Neural cell (in vitro differentiated cells): ENCODE results near the gene PIM3. TPM values are rescaled to one million over a fixed set of nuclear protein-coding genes. Genes with fewer than 3 reads are reported as not detected.

ENCODE experiments used
- H2AFZ ChIP-seq: fragments of 200-600, 300-800 bp; sonication (generic), shearing (Covaris generic); 2 replicates; pipeline ENCODE4 v1.6.0; 2014; ENCODE audit warnings: low read depth, mild to moderate bottlenecking, antibody characterized with exemption, low read length, moderate library complexity
- H3F3A ChIP-seq: fragments of 200-600 bp; shearing (Covaris generic); 2 replicates; pipeline ENCODE4 v1.6.1; 2016; ENCODE audit warnings: mild to moderate bottlenecking, moderate library complexity, mixed read lengths, antibody characterized with exemption, low read length; ENCODE audit not compliant: insufficient read depth, poor library complexity, severe bottlenecking
- H3K27ac ChIP-seq: fragments of 200-600, 300-800 bp; sonication (generic), shearing (Covaris generic); 2 replicates; pipeline ENCODE4 v1.5.1; 2014; ENCODE audit warnings: mild to moderate bottlenecking, low read length, moderate library complexity
- H3K27me3 ChIP-seq: fragments of 300-800, 200-600 bp; sonication (generic), shearing (Covaris generic); 2 replicates; pipeline ENCODE4 v1.6.0; 2014; ENCODE audit warnings: mild to moderate bottlenecking, low read depth, low read length, moderate library complexity; ENCODE audit not compliant: insufficient read depth
- H3K36me3 ChIP-seq: fragments of 300-800, 200-600 bp; sonication (generic), shearing (Covaris generic); 2 replicates; pipeline ENCODE4 v1.5.1; 2014; ENCODE audit warnings: mild to moderate bottlenecking, antibody characterized with exemption, low read length, moderate library complexity; ENCODE audit not compliant: insufficient read depth
- H3K4me2 ChIP-seq: fragments of 300-800, 200-600 bp; sonication (generic), shearing (Covaris generic); 2 replicates; pipeline ENCODE4 v1.6.0; 2014; ENCODE audit warnings: mild to moderate bottlenecking, low read length
- H3K4me3 ChIP-seq: fragments of 300-800, 200-600 bp; sonication (generic), shearing (Covaris generic); 2 replicates; pipeline ENCODE4 v1.5.1; 2014; ENCODE audit warnings: mild to moderate bottlenecking, low read length, moderate library complexity
- H3K79me2 ChIP-seq: fragments of 200-600 bp; shearing (Covaris generic); replicated peaks from 2 replicates; pipeline ENCODE4 v1.6.0; 2014; ENCODE audit warnings: mild to moderate bottlenecking, low read length, moderate library complexity; ENCODE audit not compliant: insufficient read depth
- H3K9ac ChIP-seq: fragments of 300-800, 200-600 bp; sonication (generic), shearing (Covaris generic); 2 replicates; pipeline ENCODE4 v1.6.1; 2016; ENCODE audit warnings: mild to moderate bottlenecking, low read length, mixed read lengths
- H3K9me2 ChIP-seq: fragments of 200-600 bp; shearing (Covaris generic); 2 replicates; pipeline ENCODE4 v1.6.1; 2016; ENCODE audit warnings: mild to moderate bottlenecking, low read length, mixed read lengths; ENCODE audit not compliant: insufficient read depth
- H3K9me3 ChIP-seq: fragments of 200-600, 300-800 bp; sonication (generic), shearing (Covaris generic); 2 replicates; pipeline ENCODE4 v1.6.1; 2016; ENCODE audit warnings: mild to moderate bottlenecking, mixed run types, low read length, moderate library complexity, mixed read lengths
- H4K20me1 ChIP-seq: fragments of 200-600 bp; shearing (Covaris generic); 2 replicates; pipeline ENCODE4 v1.6.1; 2016; ENCODE audit warnings: mild to moderate bottlenecking, mixed run types; ENCODE audit not compliant: insufficient read depth
- CTCF ChIP-seq: fragments of 450-650 bp; IDR thresholded peaks from 2 replicates; pipeline ENCODE4 v1.5.1; 2014; ENCODE audit warnings: antibody characterized with exemption, mild to moderate bottlenecking, moderate library complexity; ENCODE audit not compliant: poor library complexity, severe bottlenecking
- EP300 ChIP-seq: fragments of 450-650 bp; conservative IDR thresholded peaks from 2 replicates; pipeline ENCODE4 v1.6.1; 2014; ENCODE audit warnings: antibody characterized with exemption, mild to moderate bottlenecking, moderate library complexity; ENCODE audit not compliant: poor library complexity, severe bottlenecking
- EZH2 ChIP-seq: fragments of 200-600, 300-800 bp; shearing (Covaris generic), sonication (generic); IDR thresholded peaks from 2 replicates; pipeline ENCODE4 v1.6.1; 2014; ENCODE audit warnings: antibody characterized with exemption, low read length, borderline replicate concordance, mild to moderate bottlenecking; ENCODE audit not compliant: insufficient read depth, poor library complexity, severe bottlenecking
- MXI1 ChIP-seq: fragments of 450-650 bp; conservative IDR thresholded peaks from 2 replicates; pipeline ENCODE4 v1.6.1; 2014; ENCODE audit warnings: antibody characterized with exemption, mild to moderate bottlenecking; ENCODE audit not compliant: poor library complexity, severe bottlenecking
- POLR2AphosphoS5 ChIP-seq: IDR thresholded peaks from 2 replicates; pipeline ENCODE4 v1.6.1; 2012
- RAD21 ChIP-seq: fragments of 450-650 bp; conservative IDR thresholded peaks from 2 replicates; pipeline ENCODE4 v1.6.1; 2014; ENCODE audit warnings: antibody characterized with exemption, mild to moderate bottlenecking, moderate library complexity
- REST ChIP-seq: IDR thresholded peaks from 2 replicates; pipeline ENCODE4 v1.6.1; 2012; ENCODE audit warnings: borderline replicate concordance
- SMC3 ChIP-seq: fragments of 450-650 bp; conservative IDR thresholded peaks from 2 replicates; pipeline ENCODE4 v1.6.1; 2014; ENCODE audit warnings: antibody characterized with exemption, mild to moderate bottlenecking, moderate library complexity; ENCODE audit not compliant: poor library complexity
- TAF1 ChIP-seq: IDR thresholded peaks from 2 replicates; pipeline ENCODE4 v1.6.1; 2012; ENCODE audit warnings: low read depth
- polyA minus RNA-seq: library from RNA; depleted of rRNA, polyadenylated mRNA; stranded (reverse); fragments of >200 nt; gene quantifications from 2 replicates; pipeline ENCODE4 v1.2.3, GENCODE V29; 2014
- polyA plus RNA-seq: library from polyadenylated mRNA; depleted of rRNA; stranded (reverse); fragments of >200 nt; gene quantifications from 2 replicates; pipeline ENCODE4 v1.2.3, GENCODE V29; 2014

The PIM3 gene
- 28.7 and 32.6 TPM in 2 replicates for polyA plus RNA-seq
- polyA minus RNA-seq, result 18.8 and 25.3 TPM in 2 replicates

GRCh38 chr22:49960159-49961004, at the start of gene PIM3:
TSS of gene PIM3 (plus strand) at chr22:49960772. CDS start at chr22:49960948, 176 bp downstream.
- Histone ChIP-seq H2AFZ (peak within 1 kb of the TSS; percentile 40), H3K4me2 (peak within 1 kb of the TSS; percentile 55)
- TF ChIP-seq SMC3 (no peak), TAF1 (no peak), CTCF (no peak), EZH2 (no peak), MXI1 (peak; percentile 93), REST (peak; percentile 32), EP300 (peak; percentile 67), POLR2AphosphoS5 (peak; percentile 81), RAD21 (no peak)

GRCh38 chr22:49911881-49912625, 48.5 kb upstream of the PIM3 start:
- Histone ChIP-seq H3F3A (no peaks in the 10 kb centered on the region), H3K9ac (no peak overlapping the region), H3K27ac (no peak overlapping the region), H3K4me3 (no peak overlapping the region), H3K9me3 (no peaks in the 10 kb centered on the region), H3K27me3 (no peaks in the 10 kb centered on the region), H4K20me1 (no peaks in the 10 kb centered on the region), H3K79me2 (peaks cover 1% of the 10 kb centered on the region), H3K4me2 (no peak overlapping the region), H3K9me2 (no peaks in the 10 kb centered on the region), H2AFZ (no peak overlapping the region), H3K36me3 (no peaks in the 10 kb centered on the region)
- TF ChIP-seq SMC3 (no peak), EP300 (no peak), EZH2 (no peak), CTCF (no peak), POLR2AphosphoS5 (no peak), MXI1 (no peak), REST (no peak), TAF1 (no peak), RAD21 (no peak)

More at GRCh38 chr22:49960159-49961004, at the start of gene PIM3:
- H3K9me3 ChIP-seq, result no peaks in the 10 kb centered on the region
- H3K9ac ChIP-seq, result peak within 1 kb of the TSS; percentile 66
- peak within 1 kb of the TSS; percentile 59 for H3K27ac ChIP-seq
- H3K4me3 ChIP-seq, result peak within 1 kb of the TSS; percentile 84
- H3K9me2 ChIP-seq, result no peaks in the 10 kb centered on the region
- H3K79me2 ChIP-seq, result no peaks in the 10 kb centered on the region
- H4K20me1 ChIP-seq, result no peaks in the 10 kb centered on the region
- no peaks in the 10 kb centered on the region for H3F3A ChIP-seq
- no peaks in the 10 kb centered on the region for H3K27me3 ChIP-seq
- H3K36me3 ChIP-seq, result no peaks in the 10 kb centered on the region
